ENCODE results near the gene SUN5.
"Not testable (repeated sequence)": the region's sequence is repeated elsewhere in the genome, so short reads cannot be mapped to it uniquely, and the experiment has no call there.

SUN5 gene

DNA sequence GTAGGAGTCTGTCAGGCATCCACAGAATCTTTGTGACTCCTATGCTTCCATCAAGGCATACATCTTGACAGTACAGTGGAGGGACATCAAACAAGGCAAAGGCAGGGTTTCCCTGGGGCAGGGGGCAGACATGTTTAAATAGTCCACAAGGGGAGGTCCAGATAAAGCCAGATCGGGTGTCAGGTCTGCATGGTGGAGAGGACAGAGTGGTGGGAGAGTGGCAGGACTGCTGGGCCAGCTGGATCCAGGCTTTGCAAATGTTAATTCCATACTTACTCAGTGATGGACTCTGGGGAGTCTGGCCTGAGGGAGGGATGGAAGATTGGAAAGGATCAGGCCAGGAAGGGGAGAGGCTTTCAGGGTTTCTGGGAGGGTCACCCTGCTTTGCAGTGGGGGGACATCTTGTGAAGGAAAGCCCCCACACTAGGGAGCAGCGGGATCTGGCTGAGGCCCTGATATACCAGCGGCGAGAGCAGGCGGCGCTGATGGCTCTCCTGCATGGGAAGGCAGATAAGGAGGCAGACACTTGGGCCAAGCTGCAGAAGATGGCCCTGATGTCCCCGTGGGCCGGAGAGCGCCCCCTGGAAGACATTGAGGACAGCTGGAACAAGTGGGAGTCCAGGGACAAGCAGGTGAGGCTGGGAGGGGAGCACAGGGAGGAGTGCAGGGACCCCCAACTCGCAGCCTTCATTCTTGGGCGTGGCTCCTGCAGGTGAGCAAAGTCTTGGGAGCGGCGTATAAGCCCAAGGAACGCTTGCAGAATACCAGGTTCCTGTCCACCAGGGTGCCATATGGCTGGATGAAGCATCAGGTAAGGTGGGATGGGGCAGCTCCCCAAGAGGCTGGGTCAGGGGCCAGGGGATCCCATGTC is 44.6 kb downstream of the SUN5 start:
- Histone ChIP-seq H3K4me3 (ENCODE audit: low read depth in 1 of 2, low read length in 1 of 2) (no peak overlapping the region), H3K9me3 (no peaks in the 10 kb centered on the region), H3K27me3 (no peaks in the 10 kb centered on the region), H3K36me3 (no peaks in the 10 kb centered on the region), H3K27ac (no peak overlapping the region), H3K4me1 (ENCODE audit: control insufficient read depth in 1 of 2, insufficient read depth in 1 of 2, low read depth in 1 of 2, low read length in 1 of 2) (no peaks in the 10 kb centered on the region)
- TF ChIP-seq, protein P1, sequence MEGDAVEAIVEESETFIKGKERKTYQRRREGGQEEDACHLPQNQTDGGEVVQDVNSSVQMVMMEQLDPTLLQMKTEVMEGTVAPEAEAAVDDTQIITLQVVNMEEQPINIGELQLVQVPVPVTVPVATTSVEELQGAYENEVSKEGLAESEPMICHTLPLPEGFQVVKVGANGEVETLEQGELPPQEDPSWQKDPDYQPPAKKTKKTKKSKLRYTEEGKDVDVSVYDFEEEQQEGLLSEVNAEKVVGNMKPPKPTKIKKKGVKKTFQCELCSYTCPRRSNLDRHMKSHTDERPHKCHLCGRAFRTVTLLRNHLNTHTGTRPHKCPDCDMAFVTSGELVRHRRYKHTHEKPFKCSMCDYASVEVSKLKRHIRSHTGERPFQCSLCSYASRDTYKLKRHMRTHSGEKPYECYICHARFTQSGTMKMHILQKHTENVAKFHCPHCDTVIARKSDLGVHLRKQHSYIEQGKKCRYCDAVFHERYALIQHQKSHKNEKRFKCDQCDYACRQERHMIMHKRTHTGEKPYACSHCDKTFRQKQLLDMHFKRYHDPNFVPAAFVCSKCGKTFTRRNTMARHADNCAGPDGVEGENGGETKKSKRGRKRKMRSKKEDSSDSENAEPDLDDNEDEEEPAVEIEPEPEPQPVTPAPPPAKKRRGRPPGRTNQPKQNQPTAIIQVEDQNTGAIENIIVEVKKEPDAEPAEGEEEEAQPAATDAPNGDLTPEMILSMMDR (IDR thresholded peaks at IDR 0.05) = no peak

DNA sequence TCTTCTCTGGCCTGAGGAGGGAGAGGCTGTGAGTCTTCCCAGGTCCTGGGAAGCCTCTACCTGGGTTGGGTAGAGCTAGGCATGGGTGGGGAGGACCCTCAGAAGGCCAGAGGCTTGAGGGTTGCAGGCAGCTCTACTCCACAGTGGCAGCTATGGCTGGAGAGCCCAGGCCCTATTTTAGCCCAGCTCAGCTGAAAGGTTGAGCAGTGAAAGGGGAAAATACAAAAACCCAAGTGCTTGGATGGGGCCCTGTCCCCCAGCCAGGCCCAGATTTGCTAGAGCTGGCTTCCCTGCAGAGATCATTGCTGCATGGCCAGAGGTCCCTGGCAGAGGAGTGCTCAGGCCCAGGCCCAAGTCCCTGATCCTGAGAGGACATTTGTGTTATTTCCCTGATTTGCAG is 45.7 kb downstream of the SUN5 start:
- Histone ChIP-seq H3K27ac (no peak overlapping the region), H3K4me3 (ENCODE audit: low read depth in 1 of 2, low read length in 1 of 2) (no peak overlapping the region), H3K36me3 (no peaks in the 10 kb centered on the region), H3K4me1 (ENCODE audit: control insufficient read depth in 1 of 2, insufficient read depth in 1 of 2, low read depth in 1 of 2, low read length in 1 of 2) (no peaks in the 10 kb centered on the region), H3K27me3 (no peaks in the 10 kb centered on the region), H3K9me3 (no peaks in the 10 kb centered on the region)
- TF ChIP-seq, protein P1 (IDR thresholded peaks at IDR 0.05) = no peak

DNA sequence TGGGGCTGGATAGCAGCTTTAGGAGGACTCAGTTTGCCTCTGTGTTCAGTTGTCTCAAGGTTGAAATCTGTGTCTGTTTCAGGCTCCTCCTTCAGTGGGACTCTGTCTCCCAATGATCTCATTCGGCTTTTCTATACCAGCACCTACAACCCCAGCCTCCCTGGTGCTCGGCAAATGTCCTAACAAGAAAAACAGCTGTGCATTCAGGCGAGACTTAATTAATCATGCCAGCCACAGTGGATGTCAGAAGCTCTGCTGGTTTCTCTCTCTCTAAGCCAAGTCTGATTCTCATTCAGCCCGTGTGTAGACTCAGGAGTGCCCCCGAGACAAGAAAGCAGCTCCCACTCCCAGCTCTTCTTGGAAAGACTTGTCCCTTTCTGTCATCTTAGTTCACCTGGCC is 46.8 kb downstream of the SUN5 start:
- no peaks in the 10 kb centered on the region for H3K4me1 ChIP-seq (ENCODE audit: control insufficient read depth in 1 of 2, insufficient read depth in 1 of 2, low read depth in 1 of 2, low read length in 1 of 2)
- peaks cover 3% of the 10 kb centered on the region for H3K27me3 ChIP-seq

DNA sequence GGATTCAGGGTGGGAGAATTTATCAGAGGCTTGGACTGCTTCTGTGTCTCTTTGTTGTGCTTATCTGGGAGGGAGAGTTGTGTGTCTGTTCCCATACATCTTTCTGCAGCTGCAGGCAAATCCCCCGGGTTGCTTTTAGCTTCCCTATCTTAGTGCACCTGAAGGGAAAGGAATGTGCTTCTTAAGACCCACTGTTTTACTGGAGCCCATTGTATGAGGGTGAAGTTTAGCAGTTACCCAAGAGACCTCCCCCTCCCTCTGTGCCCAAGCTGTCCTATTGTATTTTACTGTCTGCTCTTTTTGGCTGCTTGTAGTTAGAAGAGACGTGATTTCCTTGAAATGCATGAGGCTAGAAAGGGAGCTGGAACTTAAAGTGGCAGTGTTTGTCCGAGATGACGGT is 53.7 kb downstream of the SUN5 start:
- not testable (repeated sequence) for H3K27ac ChIP-seq; H3K36me3 ChIP-seq; H3K4me1 ChIP-seq (ENCODE audit: control insufficient read depth in 1 of 2, insufficient read depth in 1 of 2, low read depth in 1 of 2, low read length in 1 of 2); H3K9me3 ChIP-seq; H3K4me3 ChIP-seq (ENCODE audit: low read depth in 1 of 2, low read length in 1 of 2)
- H3K27me3 ChIP-seq = peaks cover 24% of the 10 kb centered on the region

More for the DNA sequence above, 46.8 kb downstream of the SUN5 start:
- H3K4me3 ChIP-seq (ENCODE audit: low read depth in 1 of 2, low read length in 1 of 2) = no peak overlapping the region
- H3K27ac ChIP-seq = no peak overlapping the region
- TF ChIP-seq, protein P1 (IDR thresholded peaks at IDR 0.05) = no peak
- H3K36me3 ChIP-seq = no peaks in the 10 kb centered on the region
- no peaks in the 10 kb centered on the region for H3K9me3 ChIP-seq

DNA sequence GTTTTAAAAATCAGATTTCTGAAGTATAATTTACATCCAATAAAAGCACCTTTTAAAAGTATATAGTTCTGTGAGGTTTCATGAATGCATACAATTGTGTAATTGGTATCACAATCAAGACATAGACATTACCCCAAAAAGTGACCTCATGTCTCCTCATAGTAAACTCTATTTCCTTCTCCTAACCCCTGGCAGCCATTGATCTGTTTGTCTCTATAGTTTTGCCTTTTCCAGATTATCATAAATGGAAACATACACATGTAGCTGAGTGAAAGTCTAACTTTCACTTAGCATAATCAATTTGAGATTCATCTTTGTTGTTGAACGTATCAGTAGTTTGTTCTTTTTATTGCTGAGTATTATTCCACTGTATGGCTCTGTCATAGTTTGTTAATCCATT is 57.6 kb downstream of the SUN5 start:
- TF ChIP-seq, protein P1 (IDR thresholded peaks at IDR 0.05) = no peak
- H3K4me3 ChIP-seq (ENCODE audit: low read depth in 1 of 2, low read length in 1 of 2) = no peak overlapping the region
- peaks cover 15% of the 10 kb centered on the region for H3K27me3 ChIP-seq
- H3K4me1 ChIP-seq (ENCODE audit: control insufficient read depth in 1 of 2, insufficient read depth in 1 of 2, low read depth in 1 of 2, low read length in 1 of 2) = peaks cover under 1 to 2% of the 10 kb centered on the region in 2 experiments
- H3K36me3 ChIP-seq = no peaks in the 10 kb centered on the region
- no peak overlapping the region for H3K27ac ChIP-seq
- no peaks in the 10 kb centered on the region for H3K9me3 ChIP-seq

DNA sequence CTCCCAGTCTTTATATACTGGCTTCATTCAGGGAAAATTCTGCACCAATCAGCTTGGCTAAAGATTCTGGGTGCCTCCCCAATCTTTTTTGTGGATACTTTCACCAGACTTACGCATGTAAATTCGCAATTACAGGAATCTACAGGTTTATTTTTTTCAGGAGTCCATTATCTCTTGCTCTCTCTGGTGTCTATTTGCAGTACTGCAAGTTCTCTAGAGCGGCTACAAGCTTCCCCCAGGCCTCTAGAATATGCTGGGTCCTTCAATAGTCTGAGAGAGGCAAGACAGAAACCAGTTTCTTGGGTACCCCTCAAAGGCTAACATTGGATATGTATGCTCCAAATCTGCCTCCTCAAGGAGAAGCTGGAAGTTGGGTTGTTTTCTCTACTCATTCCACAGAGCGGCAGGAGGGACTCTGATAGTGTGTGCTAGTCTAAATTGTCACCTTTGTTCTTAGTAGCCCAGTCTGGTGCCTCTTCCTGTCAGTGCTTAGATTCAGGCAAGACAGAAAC is 58.5 kb downstream of the SUN5 start:
- H3K27ac ChIP-seq = no peak overlapping the region
- H3K4me1 ChIP-seq (ENCODE audit: control insufficient read depth in 1 of 2, insufficient read depth in 1 of 2, low read depth in 1 of 2, low read length in 1 of 2) = peaks cover 9% of the 10 kb centered on the region in 2 experiments
- TF ChIP-seq, protein P1 (IDR thresholded peaks at IDR 0.05) = no peak
- H3K9me3 ChIP-seq = no peaks in the 10 kb centered on the region
- no peaks in the 10 kb centered on the region for H3K36me3 ChIP-seq
- H3K4me3 ChIP-seq (ENCODE audit: low read depth in 1 of 2, low read length in 1 of 2) = no peak overlapping the region
- peaks cover 6% of the 10 kb centered on the region for H3K27me3 ChIP-seq

All from neutrophil (primary cell).